SH-SY5Y (cell line): ENCODE measurements around the gene TCTA.

ENCODE experiments used
- GATA2 ChIP-seq: IDR thresholded peaks from 2 replicates; pipeline ENCODE4 v1.6.1; 2011; ENCODE audit warnings: mild to moderate bottlenecking, low read depth, low read length
- GATA3 ChIP-seq: IDR thresholded peaks from 2 replicates; pipeline ENCODE4 v1.6.1; 2011; ENCODE audit warnings: low read depth, mild to moderate bottlenecking, low read length, moderate library complexity

DNA sequence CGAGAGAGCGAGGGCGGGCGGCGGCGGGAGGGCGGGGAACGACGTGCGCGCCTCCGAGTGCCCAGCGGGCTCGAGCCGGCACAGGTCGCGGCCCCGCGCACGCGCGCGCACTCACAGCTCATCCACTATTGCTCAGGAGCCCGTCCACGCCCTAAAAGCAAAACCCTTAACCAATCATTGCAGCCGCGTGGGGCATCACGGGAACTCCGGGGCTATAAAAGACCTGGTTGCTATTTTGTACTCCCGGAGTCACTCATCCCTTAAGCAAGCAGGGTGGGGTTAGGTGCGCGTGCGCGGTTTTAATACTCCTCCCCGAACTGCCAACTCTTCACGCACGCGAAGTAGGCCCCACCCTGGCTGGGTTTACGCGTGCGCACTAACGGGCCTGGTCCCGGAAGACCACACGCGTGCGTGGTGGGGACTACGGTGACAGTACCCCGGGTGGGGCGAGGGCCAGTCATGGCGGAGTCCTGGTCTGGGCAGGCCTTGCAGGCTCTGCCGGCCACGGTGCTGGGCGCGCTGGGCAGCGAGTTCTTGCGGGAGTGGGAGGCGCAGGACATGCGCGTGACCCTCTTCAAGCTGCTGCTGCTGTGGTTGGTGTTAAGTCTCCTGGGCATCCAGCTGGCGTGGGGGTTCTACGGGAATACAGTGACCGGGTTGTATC lies at the start of gene TCTA, which contains the start of gene RHOA:
- TF ChIP-seq GATA3 (no peak), GATA2 (no peak)
